C4-2B (cell line): ENCODE results near the gene USP14.

Experiments used
- ZFX ChIP-seq: fragments of 450-650 bp; IDR thresholded peaks from 2 replicates; pipeline ENCODE4 v1.6.1; 2017
- TF ChIP-seq, protein P1 (sequence below): fragments of 450-650 bp; conservative IDR thresholded peaks from 2 replicates; pipeline ENCODE4 v1.5.1; 2017; ENCODE audit warnings: mild to moderate bottlenecking

DNA sequence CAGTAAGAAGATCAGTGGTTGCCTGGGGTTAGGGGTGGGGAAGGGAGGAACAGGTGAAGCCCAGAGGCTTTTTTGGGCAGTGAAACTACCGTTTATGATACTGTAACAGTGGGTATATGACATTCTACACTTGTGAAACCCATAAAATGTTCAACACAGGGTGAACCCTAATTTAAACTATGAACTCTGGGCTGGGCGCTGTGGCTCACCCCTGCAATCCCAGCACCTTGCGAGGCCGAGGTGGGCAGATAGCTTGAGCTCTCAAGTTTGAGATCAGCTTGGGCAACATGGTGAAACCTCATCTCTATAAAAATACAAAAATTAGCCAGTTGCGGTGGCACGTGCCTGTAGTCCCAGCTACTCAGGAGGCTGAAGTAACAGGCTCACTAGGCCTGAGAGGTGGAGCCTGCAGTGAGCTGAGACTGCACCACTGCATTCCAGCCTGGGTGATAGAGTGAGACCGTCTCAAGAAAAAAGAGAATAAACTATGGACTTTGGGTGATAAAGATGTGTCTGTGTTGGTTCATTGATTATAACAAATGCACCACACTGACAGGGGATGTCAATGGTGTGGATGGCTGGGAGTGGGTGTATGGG, 17.6 kb upstream of the USP14 start:
- TF ChIP-seq, protein P1, sequence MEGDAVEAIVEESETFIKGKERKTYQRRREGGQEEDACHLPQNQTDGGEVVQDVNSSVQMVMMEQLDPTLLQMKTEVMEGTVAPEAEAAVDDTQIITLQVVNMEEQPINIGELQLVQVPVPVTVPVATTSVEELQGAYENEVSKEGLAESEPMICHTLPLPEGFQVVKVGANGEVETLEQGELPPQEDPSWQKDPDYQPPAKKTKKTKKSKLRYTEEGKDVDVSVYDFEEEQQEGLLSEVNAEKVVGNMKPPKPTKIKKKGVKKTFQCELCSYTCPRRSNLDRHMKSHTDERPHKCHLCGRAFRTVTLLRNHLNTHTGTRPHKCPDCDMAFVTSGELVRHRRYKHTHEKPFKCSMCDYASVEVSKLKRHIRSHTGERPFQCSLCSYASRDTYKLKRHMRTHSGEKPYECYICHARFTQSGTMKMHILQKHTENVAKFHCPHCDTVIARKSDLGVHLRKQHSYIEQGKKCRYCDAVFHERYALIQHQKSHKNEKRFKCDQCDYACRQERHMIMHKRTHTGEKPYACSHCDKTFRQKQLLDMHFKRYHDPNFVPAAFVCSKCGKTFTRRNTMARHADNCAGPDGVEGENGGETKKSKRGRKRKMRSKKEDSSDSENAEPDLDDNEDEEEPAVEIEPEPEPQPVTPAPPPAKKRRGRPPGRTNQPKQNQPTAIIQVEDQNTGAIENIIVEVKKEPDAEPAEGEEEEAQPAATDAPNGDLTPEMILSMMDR: no peak
- no peak for TF ChIP-seq ZFX
